Activated T-cell treated with anti-CD3 and anti-CD28 coated beads, Interleukin-2, amount 50 U/mL, for 48 hours (primary cell): Measurements from ENCODE around the gene IKZF2.

Source experiments
- DNase-seq, 2 experiments: peaks; one replicate each; pipeline ENCODE4 v3.0.0-alpha.2; 2020

IKZF2 gene

GRCh38 chr2:213098612-213099011 is 52.8 kb downstream of the IKZF2 start:
- no peak for DNase-seq

- no peak for DNase-seq
These were observed 59.6 kb downstream of the IKZF2 start for GRCh38 chr2:213091765-213092164.

GRCh38 chr2:213090772-213091171 is 60.6 kb downstream of the IKZF2 start:
- no peak for DNase-seq

GRCh38 chr2:213089438-213089837 is 62.0 kb downstream of the IKZF2 start:
- no peak for DNase-seq

- no peak for DNase-seq
These were observed 64.4 kb downstream of the IKZF2 start for GRCh38 chr2:213087040-213087439.

GRCh38 chr2:213086571-213086970 is 64.8 kb downstream of the IKZF2 start:
- DNase-seq = no peak

GRCh38 chr2:213086050-213086449 is 65.4 kb downstream of the IKZF2 start:
- DNase-seq = no peak

- no peak for DNase-seq
These were observed 65.9 kb downstream of the IKZF2 start for GRCh38 chr2:213085538-213085937.

- DNase-seq = no peak
These were observed 67.2 kb downstream of the IKZF2 start for GRCh38 chr2:213084261-213084660.

- no peak for DNase-seq
These were observed 70.3 kb downstream of the IKZF2 start for GRCh38 chr2:213080969-213081617.

GRCh38 chr2:213079756-213080155 is 71.7 kb downstream of the IKZF2 start:
- DNase-seq = no peak

- DNase-seq = no peak
These were observed 72.7 kb downstream of the IKZF2 start for GRCh38 chr2:213078686-213079085.

GRCh38 chr2:213069531-213069930 is 81.9 kb downstream of the IKZF2 start:
- no peak for DNase-seq

GRCh38 chr2:213068676-213069359 is 82.6 kb downstream of the IKZF2 start:
- no peak for DNase-seq

GRCh38 chr2:213067888-213068287 is 83.5 kb downstream of the IKZF2 start:
- DNase-seq = no peak

GRCh38 chr2:213066443-213066743 is 85.0 kb downstream of the IKZF2 start:
- DNase-seq = no peak

- DNase-seq = no peak
These were observed 85.6 kb downstream of the IKZF2 start for GRCh38 chr2:213065583-213066442.

GRCh38 chr2:213064099-213064498 is 87.3 kb downstream of the IKZF2 start:
- no peak for DNase-seq

GRCh38 chr2:213057977-213058376 is 93.4 kb downstream of the IKZF2 start:
- DNase-seq = no peak

GRCh38 chr2:213046431-213046830 is 105.0 kb downstream of the IKZF2 start:
- DNase-seq = no peak

GRCh38 chr2:213043566-213043965 is 107.8 kb downstream of the IKZF2 start:
- DNase-seq = no peak

GRCh38 chr2:213042262-213042661 is 109.2 kb downstream of the IKZF2 start:
- DNase-seq = no peak

GRCh38 chr2:213036836-213037235 is 114.6 kb downstream of the IKZF2 start:
- no peak for DNase-seq

GRCh38 chr2:213034585-213034984 is 116.8 kb downstream of the IKZF2 start:
- no peak for DNase-seq
